Activated T-cell treated with anti-CD3 and anti-CD28 coated beads, Interleukin-2, amount 50 U/mL, for 24 hours (primary cell): ENCODE results near the gene ADAM21.
"Not testable (repeated sequence)": the region's sequence is repeated elsewhere in the genome, so short reads cannot be mapped to it uniquely, and the experiment has no call there.

Experiments
- DNase-seq: peaks from one replicate; pipeline ENCODE4 v3.0.0-alpha.2; 2020
- H3K27ac Mint-ChIP-seq: 2 replicates; pipeline ENCODE4 v1.8.0; 2020; ENCODE audit warnings: mild to moderate bottlenecking, mixed read lengths
- H3K27me3 Mint-ChIP-seq: 2 replicates; pipeline ENCODE4 v1.8.0; 2020; ENCODE audit warnings: mixed read lengths
- H3K36me3 Mint-ChIP-seq: 2 replicates; pipeline ENCODE4 v1.8.0; 2020; ENCODE audit warnings: low read depth, mixed read lengths
- H3K4me1 Mint-ChIP-seq: 2 replicates; pipeline ENCODE4 v1.8.0; 2020; ENCODE audit warnings: low read depth, mixed read lengths
- H3K4me3 Mint-ChIP-seq: 2 replicates; pipeline ENCODE4 v1.8.0; 2020; ENCODE audit warnings: mild to moderate bottlenecking, moderate library complexity, mixed read lengths
- H3K9me3 Mint-ChIP-seq: 2 replicates; pipeline ENCODE4 v1.8.0; 2020; ENCODE audit warnings: mixed read lengths

Gene ADAM21

GRCh38 chr14:70454731-70455130, 2.8 kb downstream of the ADAM21 start:
- H3K4me3 Mint-ChIP-seq = no peak overlapping the region
- H3K4me1 Mint-ChIP-seq = no peaks in the 10 kb centered on the region
- no peaks in the 10 kb centered on the region for H3K36me3 Mint-ChIP-seq
- H3K27ac Mint-ChIP-seq = no peak overlapping the region
- H3K27me3 Mint-ChIP-seq = no peaks in the 10 kb centered on the region
- DNase-seq = no peak
- H3K9me3 Mint-ChIP-seq = no peaks in the 10 kb centered on the region

DNA sequence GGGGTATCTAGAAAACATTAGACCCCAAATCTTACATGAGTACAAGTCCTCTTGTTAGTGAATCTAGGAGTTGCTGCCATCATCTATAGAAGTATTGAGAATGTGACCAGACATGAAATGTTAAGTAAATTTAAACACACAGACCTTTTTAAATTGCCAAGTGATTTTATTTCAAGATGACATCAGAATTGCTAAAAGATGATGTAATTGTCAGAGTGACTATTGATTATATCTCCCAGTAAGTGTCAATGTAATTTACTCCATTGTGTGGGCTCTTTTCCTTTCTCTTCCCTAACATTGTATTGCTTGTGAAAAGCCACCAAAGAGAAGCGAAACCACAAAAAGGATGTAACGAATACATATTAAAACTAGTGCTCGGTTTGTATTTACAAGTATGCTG, 16.8 kb downstream of the ADAM21 start:
- Mint-ChIP-seq H3K4me1 (no peaks in the 10 kb centered on the region), H3K36me3 (peaks cover 18% of the 10 kb centered on the region)

DNA sequence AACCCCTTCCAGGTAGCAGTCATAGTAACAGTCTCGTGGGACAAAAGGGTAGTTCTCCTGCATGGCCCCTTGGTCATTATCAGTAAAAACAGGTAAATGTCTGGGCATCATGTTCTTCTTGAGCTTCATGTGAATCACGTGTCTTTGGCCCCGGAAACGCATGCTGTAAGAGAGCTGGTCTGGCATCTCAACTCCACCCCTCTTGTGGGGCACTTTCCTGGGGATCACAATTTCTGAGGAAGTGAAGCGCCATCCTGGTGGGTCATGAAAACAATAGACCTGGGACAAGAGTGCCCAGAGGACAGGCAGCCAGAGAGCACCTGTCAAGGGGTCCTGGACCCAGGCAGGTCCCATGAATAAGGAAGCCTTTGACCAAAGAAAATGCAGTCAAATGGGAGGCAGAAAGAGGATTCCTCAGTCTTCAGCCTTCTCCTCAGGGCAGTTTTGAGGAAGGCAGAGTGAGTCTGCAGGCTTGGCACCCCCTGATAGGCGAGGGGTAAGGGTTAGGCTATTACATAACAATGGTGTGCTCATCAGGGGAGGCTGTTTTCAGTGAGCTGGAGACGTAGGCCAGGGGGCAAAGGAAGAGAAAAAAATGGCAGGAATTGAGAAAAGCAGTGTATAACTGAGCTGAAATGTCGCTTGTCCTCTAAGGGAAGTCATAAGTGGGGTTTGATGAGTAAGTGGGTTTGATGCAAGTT, 19.0 kb downstream of the ADAM21 start:
- H3K36me3 Mint-ChIP-seq = peaks cover 18% of the 10 kb centered on the region

More for the DNA sequence above, 16.8 kb downstream of the ADAM21 start:
- Mint-ChIP-seq H3K27me3 (no peaks in the 10 kb centered on the region), H3K9me3 (no peaks in the 10 kb centered on the region), H3K4me3 (no peak overlapping the region), H3K27ac (no peak overlapping the region)
- no peak for DNase-seq

GRCh38 chr14:70472253-70473159, 20.5 kb downstream of the ADAM21 start:
- H3K36me3 Mint-ChIP-seq = peaks cover 22% of the 10 kb centered on the region
- no peak overlapping the region for H3K4me3 Mint-ChIP-seq
- H3K4me1 Mint-ChIP-seq = no peaks in the 10 kb centered on the region
- no peak for DNase-seq
- H3K27ac Mint-ChIP-seq = no peak overlapping the region
- H3K9me3 Mint-ChIP-seq = no peaks in the 10 kb centered on the region
- no peaks in the 10 kb centered on the region for H3K27me3 Mint-ChIP-seq

More for the DNA sequence above, 19.0 kb downstream of the ADAM21 start:
- not testable (repeated sequence) for DNase-seq, H3K27me3 Mint-ChIP-seq, H3K27ac Mint-ChIP-seq, H3K9me3 Mint-ChIP-seq, H3K4me3 Mint-ChIP-seq, H3K4me1 Mint-ChIP-seq

GRCh38 chr14:70473825-70474224, 21.9 kb downstream of the ADAM21 start:
- Mint-ChIP-seq H3K4me1 (no peaks in the 10 kb centered on the region), H3K4me3 (no peak overlapping the region), H3K36me3 (peaks cover 22% of the 10 kb centered on the region), H3K27ac (no peak overlapping the region), H3K9me3 (no peaks in the 10 kb centered on the region), H3K27me3 (no peaks in the 10 kb centered on the region)
- no peak for DNase-seq

DNA sequence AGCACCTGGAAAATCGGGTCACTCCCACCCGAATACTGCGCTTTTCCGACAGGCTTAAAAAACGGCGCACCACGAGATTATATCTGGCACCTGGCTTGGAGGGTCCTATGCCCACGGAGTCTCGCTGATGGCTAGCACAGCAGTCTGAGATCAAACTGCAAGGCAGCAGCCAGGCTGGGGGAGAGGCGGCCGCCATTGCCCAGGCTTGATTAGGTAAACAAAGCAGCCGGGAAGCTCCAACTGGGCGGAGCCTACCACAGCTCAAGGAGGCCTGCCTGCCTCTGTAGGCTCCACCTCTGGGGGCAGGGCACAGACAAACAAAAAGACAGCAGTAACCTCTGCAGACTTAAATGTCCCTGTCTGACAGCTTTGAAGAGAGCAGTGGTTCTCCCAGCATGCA, 23.5 kb downstream of the ADAM21 start:
- H3K36me3 Mint-ChIP-seq = peaks cover 16% of the 10 kb centered on the region
- H3K27me3 Mint-ChIP-seq, H3K27ac Mint-ChIP-seq, H3K4me1 Mint-ChIP-seq, H3K4me3 Mint-ChIP-seq, H3K9me3 Mint-ChIP-seq, DNase-seq: not testable (repeated sequence)

DNA sequence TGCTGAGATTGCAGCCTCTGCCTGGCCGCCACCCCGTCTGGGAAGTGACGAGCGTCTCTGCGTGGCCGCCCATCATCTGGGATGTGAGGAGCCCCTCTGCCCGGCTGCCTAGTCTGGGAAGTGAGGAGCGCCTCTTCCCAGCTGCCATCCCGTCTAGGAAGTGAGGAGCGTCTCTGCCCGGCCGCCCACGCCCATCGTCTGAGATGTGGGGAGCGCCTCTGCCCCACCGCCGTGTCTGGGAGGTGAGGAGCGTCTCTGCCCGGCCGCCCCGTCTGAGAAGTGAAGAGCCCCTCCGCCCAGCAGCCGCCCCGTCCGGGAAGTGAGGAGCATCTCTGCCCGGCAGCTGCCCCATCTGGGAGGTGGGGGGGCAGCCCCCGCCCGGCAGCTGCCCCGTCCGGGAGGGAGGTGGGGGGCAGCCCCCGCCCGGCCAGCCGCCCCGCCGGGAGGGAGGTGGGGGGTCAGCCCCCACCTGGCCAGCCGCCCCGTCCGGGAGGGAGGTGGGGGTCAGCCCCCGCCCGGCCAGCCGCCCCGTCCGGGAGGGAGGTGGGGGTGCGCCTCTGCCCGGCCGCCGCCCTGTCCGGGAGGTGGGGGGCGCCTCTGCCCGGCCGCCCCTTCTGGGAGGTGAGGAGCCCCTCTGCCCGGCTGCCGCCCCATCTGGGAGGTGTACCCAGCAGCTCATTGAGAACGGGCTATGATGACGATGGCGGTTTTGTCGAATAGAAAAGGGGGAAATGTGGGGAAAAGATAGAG, 25.6 kb downstream of the ADAM21 start:
- not testable (repeated sequence) for DNase-seq, H3K36me3 Mint-ChIP-seq, H3K27me3 Mint-ChIP-seq, H3K4me1 Mint-ChIP-seq, H3K27ac Mint-ChIP-seq, H3K4me3 Mint-ChIP-seq, H3K9me3 Mint-ChIP-seq

DNA sequence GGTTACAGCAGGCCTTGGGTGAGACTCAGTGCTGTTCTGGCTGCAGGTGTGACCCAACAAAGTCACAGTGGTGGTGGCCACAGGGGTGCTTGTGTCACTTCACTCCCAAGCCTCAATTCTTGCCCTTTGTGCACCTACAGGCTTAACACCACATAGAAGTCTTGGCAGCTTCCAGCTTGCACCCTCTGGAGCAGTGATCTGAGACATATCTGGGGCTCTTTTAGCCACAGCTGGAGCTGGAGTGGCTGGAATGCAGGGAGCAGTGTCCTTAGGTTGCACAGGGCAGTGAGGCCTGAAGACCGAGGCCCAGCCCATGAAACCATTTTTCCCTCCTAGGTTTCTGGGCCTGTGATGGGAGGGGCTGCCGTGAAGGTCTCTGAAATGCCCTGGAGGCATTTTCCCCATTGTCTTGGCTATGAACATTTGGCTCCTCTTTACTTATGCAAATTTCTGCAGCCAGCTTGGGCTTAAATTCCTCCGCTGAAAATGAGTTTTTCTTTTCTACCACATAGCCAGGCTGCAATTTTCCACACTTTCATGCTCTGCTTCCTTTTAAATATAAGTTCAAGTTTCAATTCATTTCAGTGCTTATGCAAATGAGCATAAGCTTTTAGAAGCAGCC, 37.7 kb downstream of the ADAM21 start:
- H3K4me3 Mint-ChIP-seq = no peak overlapping the region
- no peak overlapping the region for H3K27ac Mint-ChIP-seq
- no peaks in the 10 kb centered on the region for H3K4me1 Mint-ChIP-seq
- DNase-seq = no peak
- peaks cover 27% of the 10 kb centered on the region for H3K9me3 Mint-ChIP-seq
- no peaks in the 10 kb centered on the region for H3K27me3 Mint-ChIP-seq
- peaks cover 40% of the 10 kb centered on the region for H3K36me3 Mint-ChIP-seq

DNA sequence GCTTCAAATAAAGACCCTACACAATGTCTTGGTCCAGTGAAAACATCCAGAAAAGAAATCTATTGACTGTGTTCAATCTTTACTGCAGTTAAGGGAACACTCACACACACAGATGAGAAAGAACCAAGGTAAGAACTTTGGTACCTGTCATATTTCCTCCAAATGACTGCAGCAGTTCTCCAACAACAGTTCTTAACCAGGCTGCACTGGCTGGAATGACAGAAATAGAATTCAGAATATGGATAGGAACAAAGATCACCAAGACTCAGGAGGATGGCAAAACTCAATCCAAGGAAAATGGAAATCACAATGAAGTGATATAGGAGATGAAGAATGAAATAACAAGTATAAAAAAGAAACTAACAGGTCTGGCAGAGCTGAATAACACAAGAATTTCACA, 46.2 kb downstream of the ADAM21 start:
- H3K36me3 Mint-ChIP-seq = peaks cover 14% of the 10 kb centered on the region

More for the DNA sequence above, 46.2 kb downstream of the ADAM21 start:
- Mint-ChIP-seq H3K4me3 (no peak overlapping the region), H3K4me1 (no peaks in the 10 kb centered on the region), H3K9me3 (peaks cover 5% of the 10 kb centered on the region), H3K27me3 (no peaks in the 10 kb centered on the region), H3K27ac (no peak overlapping the region)
- DNase-seq = no peak
